Stimulated activated naive CD4-positive, alpha-beta T cell (primary cell): ENCODE measurements around the gene CCDC117.
"Not testable (repeated sequence)": the region's sequence is repeated elsewhere in the genome, so short reads cannot be mapped to it uniquely, and the experiment has no call there.

ENCODE experiments used
- DNase-seq, 6 experiments: peaks; one replicate each; lab custom pipeline; 2025; lab: John Stamatoyannopoulos, UW

CCDC117 gene

GRCh38 chr22:28801845-28802594 is 29.5 kb downstream of the CCDC117 start:
- DNase-seq: peak in 1 of 6 experiments; percentile 16

GRCh38 chr22:28802595-28803123 is 30.2 kb downstream of the CCDC117 start:
- DNase-seq: peak in 3 of 6 experiments; percentile 19 to 40 (median 24)

- not testable (repeated sequence) for DNase-seq
Measured at GRCh38 chr22:28805426-28805825, 32.9 kb downstream of the CCDC117 start.

GRCh38 chr22:28808716-28809355 is 36.3 kb downstream of the CCDC117 start:
- DNase-seq: no peak

GRCh38 chr22:28810821-28811491 is 38.5 kb downstream of the CCDC117 start:
- DNase-seq: peak in 5 of 6 experiments; percentile 17 to 57 (median 46)

GRCh38 chr22:28812516-28812915 is 40.0 kb downstream of the CCDC117 start:
- DNase-seq: no peak

GRCh38 chr22:28813772-28814518 is 41.5 kb downstream of the CCDC117 start:
- DNase-seq: no peak

- no peak for DNase-seq
Measured at GRCh38 chr22:28815111-28815510, 42.6 kb downstream of the CCDC117 start.

GRCh38 chr22:28815729-28816128 is 43.2 kb downstream of the CCDC117 start:
- DNase-seq: no peak

- no peak for DNase-seq
Measured at GRCh38 chr22:28817064-28817463, 44.6 kb downstream of the CCDC117 start.

- DNase-seq: peak in 1 of 6 experiments; percentile 13
Measured at GRCh38 chr22:28817919-28818859, 45.7 kb downstream of the CCDC117 start.

- DNase-seq: no peak
Measured at GRCh38 chr22:28819253-28820096, 47.0 kb downstream of the CCDC117 start.

GRCh38 chr22:28820885-28821284 is 48.4 kb downstream of the CCDC117 start:
- no peak for DNase-seq

GRCh38 chr22:28821452-28821851 is 49.0 kb downstream of the CCDC117 start:
- DNase-seq: no peak

GRCh38 chr22:28822930-28823551 is 50.5 kb downstream of the CCDC117 start:
- peak in 5 of 6 experiments; percentile 24 to 87 (median 84) for DNase-seq

GRCh38 chr22:28824455-28824854 is 52.0 kb downstream of the CCDC117 start:
- DNase-seq: not testable (repeated sequence)

- DNase-seq: not testable (repeated sequence)
Measured at GRCh38 chr22:28826430-28826829, 53.9 kb downstream of the CCDC117 start.

- DNase-seq: no peak
Measured at GRCh38 chr22:28826921-28827320, 54.4 kb downstream of the CCDC117 start.
